Esophagus muscularis mucosa (tissue), 4 donors: ENCODE data around the gene EFCAB8. TPM values are rescaled to one million over a fixed set of nuclear protein-coding genes. Genes with fewer than 3 reads are reported as not detected.
"Not testable (repeated sequence)": the region's sequence is repeated elsewhere in the genome, so short reads cannot be mapped to it uniquely, and the experiment has no call there.

Experiments used
- DNase-seq: peaks from one replicate; pipeline ENCODE4 v3.0.0-alpha.2; 2017; ENCODE audit errors: extremely low spot score
- H3K27ac ChIP-seq, 4 donors: fragments of 200-600 bp; sonication (generic); replicated peaks in 1 of 4; 1 replicate in 3 of 4; 2 replicates in 1 of 4; pipeline ENCODE4 v1.5.1; 2016 to 2019; ENCODE audit warnings: mild to moderate bottlenecking in 1 of 4
- H3K27me3 ChIP-seq, 4 donors: fragments of 200-600 bp; sonication (generic); one replicate each; pipeline versions ENCODE4 v1.5.1 to v1.6.0; 2016 to 2019
- H3K36me3 ChIP-seq, 4 donors: fragments of 200-600 bp; sonication (generic); one replicate each; pipeline ENCODE4 v1.5.1; 2016 to 2019
- H3K4me1 ChIP-seq, 4 donors: fragments of 200-600 bp; sonication (generic); one replicate each; pipeline ENCODE4 v1.5.1; 2016 to 2019
- H3K4me3 ChIP-seq, 4 donors: fragments of 200-600 bp; sonication (generic); 1 replicate in 2 of 4; 2 replicates in 2 of 4; pipeline ENCODE4 v1.5.1; 2016 to 2019; ENCODE audit warnings: mild to moderate bottlenecking in 4 of 4, moderate library complexity in 1 of 4
- H3K9me3 ChIP-seq, 4 donors: fragments of 200-600 bp; sonication (generic); 1 replicate in 3 of 4; 2 replicates in 1 of 4; pipeline ENCODE4 v1.5.1; 2016 to 2019
- CTCF ChIP-seq, 3 experiments: fragments of 200-600 bp in 2 of 3; fragments of 450-650 bp in 1 of 3; sonication (generic) in 2 of 3; IDR thresholded peaks; one replicate each; pipeline ENCODE4 v1.5.1; 2017 to 2019; ENCODE audit warnings: antibody characterized with exemption in 3 of 3, mild to moderate bottlenecking in 2 of 3, moderate library complexity in 1 of 3
- EP300 ChIP-seq: sonication (generic); formaldehyde crosslinking; IDR thresholded peaks from one replicate; pipeline ENCODE4 v1.6.1; 2017; ENCODE audit warnings: antibody characterized with exemption
- POLR2A ChIP-seq: fragments of 450-650 bp; IDR thresholded peaks from one replicate; pipeline ENCODE4 v1.6.1; 2017; ENCODE audit warnings: antibody characterized with exemption, moderate library complexity, mild to moderate bottlenecking, low read depth
- POLR2AphosphoS5 ChIP-seq, 2 donors: sonication (generic); formaldehyde crosslinking; IDR thresholded peaks; one replicate each; pipeline ENCODE4 v1.6.1; 2017; ENCODE audit warnings: antibody characterized with exemption in 2 of 2
- WGBS: methylation state at CpG from one replicate; pipeline ENCODE4 v1.1.5; 2018; 5-methylcytosine and 5-hydroxymethylcytosine counted together
- intact Hi-C: fragments of 100-400 bp; cut with DNase I; formaldehyde crosslinking; loops from one replicate; pipeline ENCODE4 v1.15.1; 2023
- total RNA-seq, 4 donors: library from RNA; depleted of rRNA; stranded (reverse); fragments of >200 nt; gene quantifications; one replicate each; pipeline versions ENCODE4 v1.1.0 to v1.2.1, GENCODE V29; 2016

The EFCAB8 gene
- total RNA-seq, 4 donors from 2014 or later, result 0.17 to 0.92 TPM; not detected in 2

DNA sequence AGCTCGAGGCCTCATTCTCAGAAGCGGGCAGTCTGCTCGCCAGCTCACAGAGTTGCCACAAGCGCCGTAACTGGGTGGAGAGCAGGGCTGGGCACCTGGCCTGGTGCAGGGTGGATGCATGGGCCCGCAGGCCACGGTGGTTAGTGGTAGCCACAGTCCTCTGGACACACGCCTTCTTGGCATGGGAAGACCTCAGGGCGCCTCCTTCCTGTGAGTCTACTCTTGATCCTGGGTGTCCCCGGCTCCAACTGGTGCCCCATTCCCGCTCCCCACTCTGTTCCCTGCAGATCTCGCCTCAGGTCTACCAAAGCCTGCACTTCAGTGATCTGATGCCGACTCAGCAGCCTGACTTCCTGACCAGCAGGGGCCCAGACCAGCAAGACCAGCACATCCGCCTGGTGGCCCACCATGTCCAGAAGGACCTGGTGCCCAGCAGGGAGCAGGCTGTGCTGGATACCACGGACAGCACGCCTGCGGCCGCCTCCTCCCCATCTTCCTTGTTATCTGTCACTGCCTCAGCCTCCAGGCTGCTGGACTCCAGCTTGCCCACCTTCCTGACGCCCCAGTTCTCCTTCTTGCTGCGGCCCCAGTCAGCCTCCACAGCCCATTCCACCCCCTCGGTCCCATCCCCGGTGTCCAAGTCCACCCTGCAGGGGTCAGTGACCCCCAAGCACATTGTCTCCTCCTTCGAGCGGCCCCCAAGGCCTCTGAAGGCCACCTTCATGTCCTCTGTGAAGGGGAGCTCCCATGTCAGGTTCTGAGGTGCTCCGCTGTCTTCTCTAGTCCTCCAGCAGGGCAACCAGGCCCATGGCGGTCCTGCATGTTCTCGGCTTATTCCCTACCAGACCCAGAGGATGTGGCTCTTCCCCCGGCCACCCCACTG lies 102.4 kb downstream of the EFCAB8 start:
- Histone ChIP-seq H3K4me1 (no peaks in the 10 kb centered on the region), H3K36me3 (no peaks in the 10 kb centered on the region), H3K27ac (no peak overlapping the region), H3K27me3 (peaks cover 0 to 12% (median 0%) of the 10 kb centered on the region in 4 donors), H3K9me3 (peaks cover 0 to 25% (median 13%) of the 10 kb centered on the region in 4 donors), H3K4me3 (no peak overlapping the region)
- 91% methylated on average over 28 of the region's 28 CpGs for WGBS
- peak; percentile 72 for DNase-seq
- TF ChIP-seq POLR2AphosphoS5 (IDR thresholded peaks at IDR 0.05) (no peak), EP300 (no peak), CTCF (IDR thresholded peaks at IDR 0.05) (no peak), POLR2A (no peak)
- intact Hi-C loops, result no loop called here

DNA sequence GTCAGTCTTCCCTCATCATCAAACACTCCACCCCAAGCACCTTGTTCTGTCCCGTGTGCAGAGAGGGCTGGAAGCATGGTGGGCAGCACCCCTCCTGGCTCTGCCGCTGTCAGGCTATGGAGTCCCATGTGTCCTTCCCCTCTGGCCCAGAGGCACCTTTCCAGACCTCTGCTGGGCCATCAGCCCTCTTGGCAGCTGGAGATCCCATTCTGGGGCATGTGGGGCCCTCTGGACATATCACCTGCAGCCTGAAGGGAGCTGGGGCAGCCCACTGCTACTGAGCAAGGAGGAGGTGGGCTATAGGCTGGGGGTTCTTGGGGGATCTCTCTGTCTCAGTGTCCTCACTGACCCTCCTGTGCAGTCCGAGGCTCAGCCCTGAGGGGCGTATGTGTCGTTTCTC lies 103.3 kb downstream of the EFCAB8 start:
- peaks cover 0 to 16% (median 9%) of the 10 kb centered on the region in 4 donors for H3K9me3 ChIP-seq
- no peak overlapping the region for H3K27ac ChIP-seq
- no peaks in the 10 kb centered on the region for H3K36me3 ChIP-seq
- peak; percentile 87 for DNase-seq
- TF ChIP-seq EP300 (no peak), CTCF (IDR thresholded peaks at IDR 0.05) (no peak), POLR2A (no peak), POLR2AphosphoS5 (IDR thresholded peaks at IDR 0.05) (no peak)
- H3K4me1 ChIP-seq, result no peaks in the 10 kb centered on the region
- no peak overlapping the region for H3K4me3 ChIP-seq
- intact Hi-C loops, result no loop called here
- 75% methylated on average over 5 of the region's 5 CpGs for WGBS
- peaks cover 0 to 18% (median 0%) of the 10 kb centered on the region in 4 donors for H3K27me3 ChIP-seq

DNA sequence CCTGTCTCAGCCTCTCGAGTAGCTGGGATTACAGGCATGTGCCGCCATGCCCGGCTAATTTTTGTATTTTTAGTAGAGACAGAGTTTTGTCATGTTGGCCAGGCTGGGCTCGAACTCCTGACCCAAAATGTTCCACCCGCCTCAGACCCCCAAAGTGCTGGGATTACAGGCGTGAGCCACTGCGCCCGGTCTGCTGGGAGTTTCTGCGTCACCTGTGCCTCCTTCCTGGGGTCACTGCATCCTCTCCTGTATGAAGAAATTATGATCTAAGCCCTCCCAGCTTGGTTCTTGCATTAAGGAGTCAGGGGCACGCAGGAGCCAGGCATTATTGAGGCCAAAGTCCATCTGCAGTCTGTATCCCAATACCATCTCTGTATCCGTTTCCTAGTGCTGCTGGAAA lies 103.9 kb downstream of the EFCAB8 start:
- 84% methylated on average over 6 of the region's 11 CpGs for WGBS
- H3K9me3 ChIP-seq, H3K27ac ChIP-seq, H3K4me1 ChIP-seq, H3K36me3 ChIP-seq, DNase-seq, H3K4me3 ChIP-seq, intact Hi-C loops: not testable (repeated sequence)
- peaks cover 0 to 18% (median 0%) of the 10 kb centered on the region in 4 donors for H3K27me3 ChIP-seq

DNA sequence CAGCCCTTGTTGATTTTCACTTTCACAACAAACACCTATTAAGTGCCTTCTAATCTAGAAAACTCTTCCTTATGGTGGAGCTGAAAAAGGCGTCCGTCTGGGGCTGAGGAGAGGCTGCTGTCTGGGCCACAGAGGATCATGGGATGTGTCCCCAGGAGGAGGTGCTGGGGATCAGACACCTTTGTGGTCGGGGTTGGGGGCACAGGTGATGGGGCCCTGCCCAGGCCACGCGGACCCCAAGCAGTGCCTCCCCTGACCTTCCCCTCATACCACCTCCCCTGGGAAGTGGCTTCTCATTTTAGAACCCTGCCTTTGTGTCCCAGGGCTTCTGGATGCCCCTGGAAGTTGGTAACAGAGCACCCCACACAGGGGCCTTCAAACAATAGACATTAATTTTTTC lies 104.5 kb downstream of the EFCAB8 start:
- peaks cover 0 to 18% (median 0%) of the 10 kb centered on the region in 4 donors for H3K27me3 ChIP-seq
- TF ChIP-seq POLR2A, result no peak
- TF ChIP-seq CTCF (IDR thresholded peaks at IDR 0.05), result no peak
- no peak for TF ChIP-seq EP300
- no peak for TF ChIP-seq POLR2AphosphoS5 (IDR thresholded peaks at IDR 0.05)
- H3K4me1 ChIP-seq, result no peaks in the 10 kb centered on the region
- H3K9me3 ChIP-seq, result peaks cover 0 to 4% (median under 1%) of the 10 kb centered on the region in 4 donors
- no peaks in the 10 kb centered on the region for H3K36me3 ChIP-seq
- no CpG with 5 or more reads among the region's 5 CpGs for WGBS
- intact Hi-C loops, result no loop called here
- no peak overlapping the region for H3K27ac ChIP-seq
- DNase-seq, result no peak
- H3K4me3 ChIP-seq, result no peak overlapping the region

DNA sequence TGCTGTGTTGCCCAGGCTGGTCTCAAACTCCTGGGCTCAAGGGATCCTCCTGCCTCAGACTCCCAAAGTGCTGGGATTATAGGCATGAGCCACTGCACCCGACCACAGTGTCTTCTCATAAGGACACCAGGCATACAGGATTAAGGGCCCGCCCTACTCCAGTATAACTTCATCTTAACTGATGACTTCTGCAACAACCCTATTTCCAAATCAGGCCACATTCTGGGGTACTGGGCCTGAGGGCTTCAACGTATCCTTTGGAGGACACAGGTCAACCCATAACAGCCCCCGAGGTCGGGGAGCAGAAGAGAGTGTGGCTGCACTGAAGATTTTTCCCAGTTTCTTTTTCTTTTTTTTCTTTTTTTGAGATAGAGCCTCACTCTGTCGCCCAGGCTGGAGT lies 105.9 kb downstream of the EFCAB8 start:
- TF ChIP-seq POLR2AphosphoS5 (IDR thresholded peaks at IDR 0.05), result no peak
- no peak for TF ChIP-seq CTCF (IDR thresholded peaks at IDR 0.05)
- TF ChIP-seq EP300, result no peak
- no peak for TF ChIP-seq POLR2A
- Histone ChIP-seq H3K9me3 (no peaks in the 10 kb centered on the region), H3K27ac (no peak overlapping the region), H3K4me3 (no peak overlapping the region), H3K27me3 (peaks cover 0 to 26% (median 0%) of the 10 kb centered on the region in 4 donors), H3K4me1 (no peaks in the 10 kb centered on the region), H3K36me3 (no peaks in the 10 kb centered on the region)
- DNase-seq, result peak; percentile 81
- intact Hi-C loops, result no loop called here
- WGBS, result 88% methylated on average over 6 of the region's 6 CpGs
